NCI-H1436 treated with DMSO at 0.1 percent for 48 hours (cell line): ENCODE data around the gene COG5.
"Not testable (repeated sequence)": the region's sequence is repeated elsewhere in the genome, so short reads cannot be mapped to it uniquely, and the experiment has no call there.

Source experiments
- DNase-seq: peaks from one replicate; lab custom pipeline; 2025; lab: John Stamatoyannopoulos, UW

The COG5 gene

DNA sequence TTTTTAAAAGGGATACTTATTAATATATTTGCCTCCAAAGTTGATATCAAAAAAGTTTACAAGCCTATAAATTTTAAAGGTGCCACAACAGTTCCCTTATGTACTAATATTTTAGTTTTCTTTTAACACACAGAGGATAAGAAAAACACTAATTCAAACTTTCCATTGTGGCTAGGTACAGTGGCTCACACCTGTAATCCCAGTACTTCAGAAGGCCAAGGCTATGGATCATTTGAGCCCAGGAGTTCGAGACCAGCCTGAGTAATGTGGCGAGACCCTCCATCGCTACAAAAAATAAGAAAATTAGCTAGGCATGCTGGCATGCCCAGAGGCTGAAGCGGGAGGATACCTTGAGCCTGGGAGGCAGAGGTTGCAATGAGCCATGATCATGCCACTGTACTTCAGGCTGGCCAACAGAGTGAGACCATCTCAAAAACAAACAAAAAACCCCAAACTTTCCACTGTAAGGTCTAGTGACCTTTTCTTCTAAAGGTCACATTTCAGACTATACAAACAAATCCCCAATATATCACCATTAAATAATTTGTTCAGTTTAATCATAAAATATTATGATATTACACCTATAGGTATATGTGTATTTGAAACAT, 287.4 kb downstream of the COG5 start:
- DNase-seq, result no peak

GRCh38 chr7:107274506-107274905, 289.2 kb downstream of the COG5 start:
- DNase-seq, result no peak

- DNase-seq, result no peak
Observed at GRCh38 chr7:107269790-107270189, 293.9 kb downstream of the COG5 start.

GRCh38 chr7:107268594-107268993, 295.1 kb downstream of the COG5 start:
- no peak for DNase-seq

- DNase-seq, result no peak
Observed at GRCh38 chr7:107267138-107267537, 296.6 kb downstream of the COG5 start.

DNA sequence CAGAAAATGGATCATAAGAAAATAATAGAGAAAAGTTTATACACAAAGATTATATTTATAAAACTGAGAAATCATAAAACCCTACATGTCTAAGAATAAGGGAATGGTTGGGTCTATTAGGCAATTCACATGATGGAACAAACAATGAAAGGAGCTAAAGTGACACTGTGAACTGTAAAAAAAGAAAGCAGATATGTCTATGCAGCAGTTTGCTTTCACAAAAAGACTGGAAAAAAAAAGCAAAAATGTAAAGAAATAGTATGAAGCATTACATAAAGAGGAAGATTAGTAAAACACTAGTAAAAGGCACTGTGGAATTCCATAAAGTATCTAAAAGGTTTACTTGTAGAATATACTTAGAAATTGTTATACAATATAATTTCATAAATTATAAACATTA, 299.0 kb downstream of the COG5 start:
- DNase-seq, result no peak

DNA sequence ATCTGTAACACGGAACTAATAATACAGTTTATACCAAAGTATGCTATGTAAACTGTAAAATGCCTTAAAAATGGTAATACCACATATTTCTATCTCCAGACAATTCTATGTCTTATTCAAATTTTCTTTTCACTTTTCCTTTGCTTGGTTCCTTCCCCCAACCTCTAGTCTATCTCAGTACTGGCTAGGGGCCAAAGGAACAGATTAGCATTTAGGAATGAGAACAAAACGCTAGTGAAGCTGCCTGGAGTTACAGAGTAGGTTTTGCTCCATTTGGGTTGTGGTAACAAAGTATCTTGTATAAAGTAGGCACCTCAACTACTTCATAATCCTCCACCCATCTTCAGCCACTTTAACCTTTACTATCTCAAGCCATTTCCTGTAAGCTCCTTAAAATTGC, 300.9 kb downstream of the COG5 start:
- no peak for DNase-seq

GRCh38 chr7:107258737-107259136, 305.0 kb downstream of the COG5 start:
- no peak for DNase-seq

DNA sequence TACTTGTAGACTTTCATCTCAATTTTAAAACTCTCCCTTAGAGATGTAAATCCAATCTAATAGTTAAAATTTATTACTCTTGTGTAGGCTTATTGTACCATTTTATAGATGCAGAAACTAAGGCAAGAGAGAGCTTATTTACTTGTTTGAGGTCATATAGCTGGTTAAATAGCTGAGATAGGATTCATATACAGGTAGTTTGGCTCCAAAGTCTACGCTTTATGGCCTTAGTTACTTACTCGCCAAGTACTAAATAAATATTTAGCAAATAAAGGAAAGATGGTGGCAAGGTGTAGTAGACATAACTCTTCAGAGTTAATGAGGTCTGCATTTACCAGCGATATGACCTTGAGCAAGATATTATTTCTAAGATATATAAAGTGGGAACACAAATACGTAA, 308.1 kb downstream of the COG5 start:
- no peak for DNase-seq

- no peak for DNase-seq
Observed at GRCh38 chr7:107254398-107254985, 309.2 kb downstream of the COG5 start.

DNA sequence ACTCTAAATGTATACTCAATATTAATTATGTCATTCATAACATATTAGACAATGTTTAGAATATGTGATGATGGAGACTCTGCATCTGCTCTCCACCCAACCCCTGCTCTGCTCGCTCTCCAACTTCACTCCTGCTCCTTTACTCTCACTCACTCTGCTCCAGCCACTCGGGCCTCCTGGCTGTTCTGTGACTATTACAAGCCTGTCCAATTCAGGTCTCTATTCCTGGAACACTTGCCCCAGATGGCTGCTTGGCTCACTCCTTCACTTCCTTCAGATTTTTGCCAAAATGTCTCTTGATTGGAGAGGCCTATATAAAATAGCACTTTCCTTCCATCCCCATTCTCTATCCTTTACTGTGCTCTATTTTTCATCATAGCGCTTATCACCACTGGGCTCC, 310.1 kb downstream of the COG5 start:
- no peak for DNase-seq

GRCh38 chr7:107251963-107252362, 311.8 kb downstream of the COG5 start:
- no peak for DNase-seq

DNA sequence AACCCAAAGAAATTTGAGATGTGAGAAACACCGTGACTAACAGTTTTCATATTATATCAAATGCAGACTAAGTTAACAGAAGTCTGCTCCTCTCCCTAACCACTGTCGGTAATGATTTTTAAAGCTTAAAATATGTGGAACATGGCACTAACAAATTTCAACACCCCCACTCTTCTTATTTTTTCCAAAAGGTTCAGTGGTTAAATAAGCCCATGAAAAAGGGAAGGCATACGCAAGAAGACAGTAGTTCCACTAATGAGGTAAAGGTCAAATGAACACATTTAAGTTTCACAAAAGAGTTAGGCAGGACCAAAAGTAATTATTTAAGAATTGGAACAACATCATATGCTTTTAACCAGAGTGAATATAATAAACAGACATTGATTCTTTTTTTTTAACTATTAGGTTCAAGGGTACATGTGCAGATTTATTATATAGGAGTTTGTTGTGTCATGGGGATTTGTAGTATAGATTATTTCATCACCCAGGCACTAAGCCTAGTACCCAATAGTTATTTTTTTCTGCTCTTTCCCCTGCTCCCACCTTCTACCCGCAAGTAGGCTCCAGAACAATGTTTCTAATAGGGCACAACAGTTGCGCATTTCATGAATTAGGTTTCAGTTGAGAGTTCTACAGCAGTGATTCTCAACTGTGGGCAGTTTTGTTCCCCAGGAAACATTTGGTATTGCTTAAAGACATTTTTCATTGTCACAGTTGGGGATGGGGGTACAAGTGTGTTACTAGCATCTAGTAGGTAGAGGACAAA, 315.0 kb downstream of the COG5 start:
- no peak for DNase-seq

- DNase-seq, result not testable (repeated sequence)
Observed at GRCh38 chr7:107246836-107247235, 316.9 kb downstream of the COG5 start.

DNA sequence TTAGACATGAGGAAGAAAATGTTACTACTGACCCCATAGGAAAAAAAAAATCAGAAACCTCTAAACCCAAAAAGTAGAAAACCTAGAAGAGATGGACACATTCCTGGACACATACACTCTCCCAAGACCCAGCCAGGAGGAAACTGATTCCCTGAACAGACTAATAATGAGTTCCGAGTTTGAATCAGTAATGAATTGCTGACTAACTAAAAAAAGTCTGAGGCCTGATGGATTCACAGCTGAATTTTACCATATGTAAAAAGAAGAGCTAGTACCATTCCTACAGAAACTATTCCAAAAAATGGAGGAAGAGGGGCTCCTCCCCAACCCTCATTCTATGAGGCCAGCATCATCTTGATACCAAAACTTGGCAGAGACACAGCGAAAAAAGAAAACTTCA, 319.1 kb downstream of the COG5 start:
- DNase-seq, result no peak

DNA sequence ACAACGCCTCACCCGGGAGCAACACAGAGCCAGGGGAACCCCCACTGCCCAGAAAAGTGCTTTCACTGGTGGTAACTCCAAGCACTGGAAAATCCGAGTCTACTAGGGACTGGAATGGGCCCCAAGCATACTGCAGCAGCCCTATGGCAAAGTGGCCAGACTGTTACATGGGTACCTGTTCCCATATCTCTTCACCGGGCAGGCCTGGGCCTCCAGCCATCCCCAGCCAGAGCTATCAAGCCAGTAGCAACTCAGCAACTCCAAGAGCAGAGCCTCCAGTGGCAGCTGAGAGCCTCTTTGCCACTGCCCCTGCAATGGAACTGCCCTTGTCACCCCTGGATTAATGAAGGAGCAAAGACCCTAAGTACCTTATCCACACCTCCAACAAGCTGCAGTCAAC, 321.5 kb downstream of the COG5 start:
- DNase-seq, result no peak

- DNase-seq, result no peak
Observed at GRCh38 chr7:107237451-107237850, 326.3 kb downstream of the COG5 start.

DNA sequence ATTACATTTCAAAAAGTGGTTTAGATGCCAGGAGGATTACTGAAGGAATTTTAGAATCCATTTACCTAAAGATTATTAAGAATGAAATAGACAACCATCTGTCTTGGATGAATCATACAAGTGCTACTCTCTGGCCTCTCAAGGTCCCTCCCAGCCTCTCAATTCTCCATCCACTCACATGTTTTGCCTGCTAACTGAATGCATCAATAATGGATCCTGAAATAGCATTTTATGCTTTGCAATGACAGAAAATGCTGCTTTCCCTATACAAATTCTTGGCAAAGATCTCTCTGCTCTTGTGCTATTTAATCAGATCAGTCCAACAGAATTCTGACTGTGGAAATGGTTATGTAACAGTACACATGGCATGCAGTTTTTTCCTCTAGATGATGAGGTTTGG, 326.9 kb downstream of the COG5 start:
- DNase-seq, result no peak

GRCh38 chr7:107234436-107234835, 329.3 kb downstream of the COG5 start:
- DNase-seq, result no peak

GRCh38 chr7:107233981-107234380, 329.7 kb downstream of the COG5 start:
- DNase-seq, result no peak

DNA sequence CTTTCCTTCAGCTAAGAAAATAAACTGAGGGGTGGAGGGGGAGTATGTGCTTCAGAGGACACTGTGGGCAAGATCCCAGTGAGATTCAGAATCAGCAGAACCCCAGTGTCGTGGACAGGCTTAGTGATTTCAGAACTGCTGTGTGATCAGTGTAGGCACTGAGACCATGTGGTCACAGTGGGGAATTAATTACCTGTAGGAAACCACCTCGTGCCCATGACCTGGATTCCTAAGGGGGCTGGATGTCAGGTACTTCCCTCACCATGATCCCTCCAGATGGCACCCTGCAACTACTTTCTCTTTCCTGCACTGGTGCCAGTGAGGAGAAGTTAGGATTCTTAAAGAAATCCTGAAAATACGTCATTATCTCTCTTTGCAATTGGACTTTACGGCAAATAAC, 330.5 kb downstream of the COG5 start:
- DNase-seq, result no peak

GRCh38 chr7:107232568-107233090, 331.1 kb downstream of the COG5 start:
- DNase-seq, result no peak

DNA sequence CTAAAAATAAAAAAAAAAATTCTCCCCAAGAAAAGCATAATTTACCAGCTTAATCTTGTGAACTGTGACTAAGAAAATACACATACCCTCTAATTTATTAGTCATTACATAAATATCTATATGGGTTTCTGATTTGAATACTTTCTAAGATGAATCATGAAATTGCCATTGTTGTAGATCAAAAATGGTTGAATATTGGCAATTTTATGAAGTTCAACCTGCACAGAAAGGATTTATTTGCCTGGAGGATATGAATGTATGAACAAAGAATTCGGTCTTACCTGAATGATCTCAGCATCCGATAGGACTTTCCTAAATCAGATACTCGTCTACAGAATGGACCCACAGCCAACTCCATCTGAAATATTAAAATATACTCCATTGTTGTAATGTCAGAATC, 333.4 kb downstream of the COG5 start:
- no peak for DNase-seq
